ENCODE measurements around the gene SH2D3C.

SH2D3C gene

DNA sequence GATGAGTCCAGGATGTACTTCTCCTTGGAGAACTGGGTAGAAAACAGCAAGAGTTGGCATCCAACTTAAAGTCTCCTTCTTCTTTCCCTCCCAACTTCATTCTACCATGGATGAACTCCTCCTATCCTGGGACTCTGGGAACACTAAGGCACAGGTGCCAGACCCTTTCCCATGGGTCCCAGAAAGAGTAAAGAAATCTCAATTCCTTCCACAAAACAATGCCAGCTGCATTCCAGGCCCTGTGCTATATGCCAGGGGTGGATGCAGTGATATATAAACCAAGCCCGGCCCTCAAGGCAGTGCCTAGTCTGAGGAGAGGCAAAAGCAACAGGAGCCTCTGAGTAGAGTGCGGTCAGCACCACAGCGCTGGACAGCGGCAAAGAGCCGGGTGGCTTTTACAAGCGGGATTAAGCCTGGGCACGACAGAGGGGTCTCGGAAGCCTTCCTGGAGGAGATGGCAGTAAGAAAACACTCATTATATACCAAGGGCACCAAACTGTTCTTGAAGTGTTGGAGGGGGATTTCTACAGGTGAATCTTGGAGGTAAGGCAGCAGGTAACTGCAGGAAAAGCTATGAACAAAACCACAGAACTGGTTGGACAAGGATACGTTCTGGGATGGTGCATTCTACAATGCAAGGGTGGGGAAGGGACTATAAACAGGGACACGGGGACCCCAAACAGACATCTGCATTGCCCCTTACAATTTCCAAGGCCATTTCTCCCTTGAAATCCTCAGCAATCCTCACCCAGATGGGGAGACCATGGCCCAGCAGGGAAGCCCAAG is 27.0 kb downstream of the SH2D3C start:
- DNase-seq (no peak), ATAC-seq (no peak)
- Mint-ChIP-seq H3K27me3 (no peaks in the 10 kb centered on the region), H3K9me3 (no peaks in the 10 kb centered on the region), H3K27ac (peak overlapping the region in 1 of 2 donors; percentile 82), H3K4me3 (no peak overlapping the region), H3K4me1 (peaks cover 39% of the 10 kb centered on the region)

DNA sequence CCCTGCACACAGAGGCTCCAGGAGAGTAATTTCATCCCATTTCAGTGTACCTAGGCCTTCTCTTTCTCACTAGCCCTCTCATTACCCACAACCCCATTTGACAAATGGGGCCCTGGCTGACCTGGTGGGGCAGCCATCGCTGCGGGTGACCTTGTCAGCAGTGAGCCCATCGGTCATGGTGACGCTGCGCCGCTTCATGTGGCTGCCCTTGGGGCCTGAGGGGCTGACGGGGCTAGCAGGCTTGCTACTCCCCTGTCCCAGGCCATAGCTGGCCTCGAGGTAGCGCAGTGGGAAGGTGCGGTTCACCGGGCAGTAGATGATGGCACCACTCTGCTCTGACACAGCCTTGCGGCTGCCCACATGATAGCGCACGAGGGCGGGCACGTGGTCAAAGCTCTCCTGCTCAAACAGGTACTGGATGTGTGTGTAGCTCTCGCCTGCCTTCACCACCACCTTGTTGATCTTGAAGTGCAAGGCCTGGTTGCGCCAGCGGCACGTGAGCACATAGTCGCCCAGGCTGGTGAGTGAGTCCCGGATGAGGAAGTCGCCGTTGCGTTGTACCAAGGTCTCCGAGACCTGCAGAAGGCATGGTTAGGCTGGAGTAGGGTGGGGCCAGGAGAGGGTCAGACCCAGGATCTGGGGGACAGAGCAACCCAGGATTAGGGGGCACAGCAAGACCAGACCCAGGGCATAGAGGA is 29.2 kb downstream of the SH2D3C start:
- H3K4me1 Mint-ChIP-seq, result peaks cover 40% of the 10 kb centered on the region
- no peak for DNase-seq
- ATAC-seq, result no peak
- H3K27ac Mint-ChIP-seq, result no peak overlapping the region
- H3K27me3 Mint-ChIP-seq, result no peaks in the 10 kb centered on the region
- no peaks in the 10 kb centered on the region for H3K9me3 Mint-ChIP-seq
- H3K4me3 Mint-ChIP-seq, result no peak overlapping the region

DNA sequence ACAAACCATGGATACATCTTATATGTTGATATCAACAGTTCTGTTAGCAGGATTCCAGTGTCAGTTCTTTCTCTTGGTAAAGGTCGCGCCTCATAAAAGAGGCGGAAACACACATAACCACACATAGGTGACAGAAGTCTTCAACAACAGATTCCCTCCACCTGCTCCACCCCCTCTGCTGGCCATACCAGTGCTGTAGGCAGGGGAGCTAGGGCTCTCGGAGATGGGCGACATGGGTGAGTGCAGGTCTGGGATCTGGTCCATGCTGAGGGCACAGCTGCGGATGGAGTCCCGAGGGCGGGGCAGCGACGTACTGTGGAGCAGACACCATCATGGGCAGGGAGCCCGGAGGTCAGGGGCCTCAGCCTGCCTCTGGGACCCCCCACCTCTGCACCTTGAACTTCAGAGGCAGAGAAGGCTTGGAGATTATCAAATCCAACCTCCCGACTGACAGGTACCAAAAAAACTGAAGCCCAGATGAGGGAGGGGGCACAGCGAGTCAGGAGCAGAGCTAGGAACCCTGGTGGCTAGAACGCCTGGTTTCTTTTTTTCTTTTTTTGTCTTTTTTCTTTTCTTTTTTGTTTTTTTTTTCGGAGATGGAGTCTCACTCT is 31.4 kb downstream of the SH2D3C start:
- Mint-ChIP-seq H3K27me3 (no peaks in the 10 kb centered on the region), H3K4me3 (peak overlapping the region; percentile 29 to 71), H3K4me1 (peaks cover 35% of the 10 kb centered on the region), H3K9me3 (no peaks in the 10 kb centered on the region), H3K27ac (peak overlapping the region in 1 of 2 donors; percentile 42)
- ATAC-seq, result peak; percentile 71
- DNase-seq, result no peak

DNA sequence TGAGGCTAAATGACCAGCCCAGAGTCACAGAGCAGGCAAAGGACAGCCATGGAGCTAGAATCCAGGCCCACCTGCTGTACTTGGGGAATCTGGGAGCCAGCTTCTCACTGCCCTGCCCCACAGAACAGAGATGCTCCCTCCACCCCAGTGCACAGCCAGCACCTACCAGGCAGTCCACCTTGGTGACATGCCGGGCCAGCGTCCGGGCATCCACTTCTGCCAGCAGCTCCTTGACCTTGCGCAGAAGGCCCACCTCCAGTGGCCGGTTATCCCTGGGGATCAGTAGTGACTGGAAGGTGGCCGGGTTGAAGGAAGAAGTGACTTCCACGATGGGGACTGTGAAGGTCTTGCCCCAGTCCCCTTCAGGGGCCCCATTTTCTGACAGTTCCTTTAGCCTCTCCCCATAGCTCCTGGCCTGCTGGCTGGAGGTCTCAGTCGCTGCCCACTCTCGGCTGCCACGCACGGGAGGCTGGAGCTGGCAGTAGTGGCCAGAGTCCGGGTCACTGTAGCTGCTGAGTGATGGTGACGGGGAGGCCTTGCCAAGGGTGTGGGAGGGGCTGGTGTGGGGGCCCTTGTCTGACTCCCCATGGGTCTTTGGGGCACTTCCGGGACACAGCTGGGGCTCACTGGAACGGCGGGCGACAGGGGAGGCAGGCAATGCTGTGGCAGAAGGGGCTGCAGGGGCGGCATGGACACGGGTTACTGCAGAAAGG is 33.9 kb downstream of the SH2D3C start:
- Mint-ChIP-seq H3K9me3 (no peaks in the 10 kb centered on the region), H3K27ac (peak overlapping the region in 1 of 2 donors; percentile 58), H3K27me3 (no peaks in the 10 kb centered on the region), H3K4me3 (no peak overlapping the region), H3K4me1 (peaks cover 30% of the 10 kb centered on the region)
- ATAC-seq, result no peak
- DNase-seq, result no peak

DNA sequence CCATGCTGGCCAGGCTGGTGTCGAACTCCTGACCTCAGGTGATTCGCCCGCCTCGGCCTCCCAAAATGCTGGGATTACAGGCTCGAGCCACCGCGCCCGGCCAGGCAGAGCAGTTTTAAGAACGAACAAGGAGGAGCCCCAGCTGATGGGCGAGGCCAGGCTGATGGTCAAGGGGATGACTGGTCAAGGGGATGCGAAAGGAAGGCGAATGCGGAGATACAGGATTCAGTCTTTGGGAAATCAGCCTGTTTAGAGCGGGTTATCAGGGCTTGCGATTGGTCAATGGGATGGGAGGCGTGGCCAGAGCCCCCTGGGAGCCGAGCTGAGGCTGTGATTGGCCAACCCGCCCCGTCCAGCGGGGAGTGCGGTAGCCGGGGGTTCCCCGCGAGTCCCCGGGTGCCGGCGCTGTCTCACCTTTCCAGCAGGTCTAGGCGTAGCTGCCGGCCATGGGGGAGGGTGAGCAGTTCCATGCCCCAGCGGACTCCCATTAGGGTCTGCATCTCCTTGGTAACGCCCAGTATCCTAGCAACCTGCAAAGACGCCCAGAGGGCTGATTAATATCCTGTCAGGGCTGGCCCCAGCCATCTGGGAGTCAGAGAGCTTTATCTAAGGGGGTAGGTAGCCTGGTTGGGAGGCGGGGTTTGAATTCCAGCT is 35.9 kb downstream of the SH2D3C start:
- Mint-ChIP-seq H3K4me1 (peaks cover 11% of the 10 kb centered on the region), H3K4me3 (no peak overlapping the region)
- peak; percentile 28 for ATAC-seq

DNA sequence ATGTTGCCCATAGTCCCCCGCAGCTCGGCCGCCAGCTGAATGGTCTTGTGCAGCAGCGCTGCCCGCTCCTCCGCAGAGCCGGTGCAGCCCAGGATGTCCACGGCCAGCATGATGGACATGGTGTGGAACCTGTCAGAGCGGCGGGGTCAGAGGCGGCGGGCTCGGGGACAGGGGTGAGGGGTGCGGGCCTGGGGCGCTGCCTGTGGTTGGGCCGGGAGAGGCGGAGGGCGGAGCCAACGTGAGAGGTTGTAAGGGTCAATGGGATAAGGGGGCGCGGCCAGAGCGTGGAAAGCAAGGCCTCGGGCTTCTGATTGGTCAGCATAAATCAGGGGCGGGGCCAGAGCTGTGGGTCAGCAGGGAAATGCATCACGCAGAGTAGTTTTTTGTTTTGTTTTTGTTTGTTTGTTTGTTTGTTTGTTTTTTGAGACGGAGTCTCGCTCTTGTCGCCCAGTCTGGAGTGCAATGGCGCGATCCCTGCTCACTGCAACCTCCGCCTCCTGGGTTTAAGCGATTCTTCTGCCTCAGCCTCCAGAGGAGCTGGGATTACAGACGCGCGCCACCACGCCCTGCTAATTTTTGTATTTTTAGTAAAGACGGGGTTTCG is 36.5 kb downstream of the SH2D3C start:
- Mint-ChIP-seq H3K4me1 (peaks cover 5% of the 10 kb centered on the region), H3K27me3 (no peaks in the 10 kb centered on the region), H3K27ac (peak overlapping the region in 1 of 2 donors; percentile 94), H3K4me3 (no peak overlapping the region), H3K9me3 (no peaks in the 10 kb centered on the region)
- DNase-seq (no peak), ATAC-seq (no peak)

More for the DNA sequence above, 35.9 kb downstream of the SH2D3C start:
- peak overlapping the region in 1 of 2 donors; percentile 75 for H3K27ac Mint-ChIP-seq
- no peaks in the 10 kb centered on the region for H3K27me3 Mint-ChIP-seq
- DNase-seq, result no peak
- H3K9me3 Mint-ChIP-seq, result no peaks in the 10 kb centered on the region

DNA sequence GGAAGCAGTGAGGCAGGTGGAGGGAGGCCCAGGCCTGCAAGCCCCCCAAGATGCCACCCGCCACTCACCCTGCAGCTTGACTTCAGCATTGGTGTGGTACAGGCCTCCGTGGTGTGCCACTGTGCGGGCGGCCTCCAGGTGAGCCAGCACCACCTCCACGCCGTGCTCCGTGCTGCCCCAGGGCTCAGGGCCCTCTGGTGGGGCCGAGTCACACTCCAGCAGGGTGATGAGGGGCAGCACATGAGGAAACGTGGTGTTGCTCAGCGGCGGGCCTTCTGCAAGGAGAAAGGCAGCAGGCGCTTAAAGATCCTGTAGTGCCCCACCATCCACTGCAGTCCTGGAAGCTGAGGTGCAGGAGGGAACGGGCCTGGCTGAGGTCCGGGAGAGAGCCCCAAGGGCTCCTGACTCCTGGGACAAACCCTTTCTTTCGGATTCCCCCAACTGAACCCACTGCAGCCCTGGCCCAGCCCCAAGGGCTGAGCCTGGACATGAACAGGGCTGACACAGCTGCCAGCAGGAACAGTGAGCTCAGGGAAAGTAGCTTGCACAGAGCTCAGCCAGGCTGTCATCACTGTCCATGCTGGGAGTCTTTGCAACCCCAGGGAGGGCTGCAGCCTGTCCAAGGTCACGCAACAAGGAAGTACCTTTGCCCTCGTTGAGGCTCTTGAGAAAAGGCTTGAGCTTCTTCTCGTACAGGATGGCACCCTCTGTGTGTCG is 38.7 kb downstream of the SH2D3C start:
- no peak overlapping the region for H3K4me3 Mint-ChIP-seq
- ATAC-seq (no peak), DNase-seq (no peak)
- H3K4me1 Mint-ChIP-seq, result no peaks in the 10 kb centered on the region
- no peaks in the 10 kb centered on the region for H3K9me3 Mint-ChIP-seq
- no peaks in the 10 kb centered on the region for H3K27me3 Mint-ChIP-seq
- H3K27ac Mint-ChIP-seq, result no peak overlapping the region

DNA sequence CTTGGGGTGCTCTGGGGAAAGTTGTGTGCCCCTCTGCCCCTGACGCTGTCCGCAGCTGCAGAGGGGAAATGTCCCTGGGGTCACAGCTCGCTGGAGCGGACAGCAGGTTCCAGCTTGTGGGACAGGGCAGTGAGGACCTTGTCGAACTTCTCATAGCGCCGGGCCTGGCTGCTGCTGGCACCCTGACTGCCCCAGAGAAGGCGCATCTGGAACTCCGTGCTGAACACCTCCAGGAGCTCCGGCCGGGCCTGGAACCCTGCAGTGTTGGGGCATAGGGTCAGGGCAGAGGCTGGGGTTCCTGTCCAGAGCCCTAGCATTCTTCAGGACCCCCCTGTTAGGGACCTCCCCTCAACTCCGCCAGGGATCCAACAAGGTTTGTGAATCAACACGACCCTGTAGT is 39.8 kb downstream of the SH2D3C start:
- DNase-seq (no peak), ATAC-seq (no peak)
- no peak overlapping the region for H3K4me3 Mint-ChIP-seq
- H3K27ac Mint-ChIP-seq, result no peak overlapping the region
- peaks cover 8% of the 10 kb centered on the region for H3K4me1 Mint-ChIP-seq
- H3K9me3 Mint-ChIP-seq, result no peaks in the 10 kb centered on the region
- no peaks in the 10 kb centered on the region for H3K27me3 Mint-ChIP-seq

DNA sequence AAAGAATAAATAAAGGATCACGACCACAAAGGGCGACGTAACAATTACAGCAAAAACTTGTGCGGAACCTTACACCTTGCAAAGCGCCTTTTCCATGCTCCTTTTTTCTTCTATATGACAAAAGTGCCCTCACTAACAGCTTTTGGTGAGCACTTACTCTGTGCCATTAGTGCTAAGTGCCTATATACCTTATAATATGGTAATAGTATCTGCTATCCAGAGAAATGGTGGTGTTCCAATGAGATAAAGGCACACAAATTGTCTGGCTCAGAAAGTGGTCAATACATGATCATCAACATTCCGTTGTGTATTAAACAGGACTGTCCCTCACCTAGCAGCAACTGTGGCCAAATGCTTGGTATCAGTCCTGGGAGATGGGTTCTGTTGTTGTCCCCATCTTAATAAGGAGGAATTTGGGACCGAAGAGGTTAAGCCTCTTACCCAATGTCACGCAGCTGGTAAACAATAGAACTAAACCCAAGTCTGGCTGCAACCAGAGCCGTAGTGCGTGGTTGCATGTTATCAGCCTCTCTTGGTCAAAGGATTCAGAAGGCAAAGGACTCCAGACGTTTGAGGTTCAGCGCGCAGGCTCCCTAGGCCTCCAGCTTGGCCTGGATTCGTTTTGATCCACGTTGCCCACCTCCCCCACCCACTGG is 42.8 kb downstream of the SH2D3C start:
- Mint-ChIP-seq H3K9me3 (no peaks in the 10 kb centered on the region), H3K4me1 (peaks cover 11% of the 10 kb centered on the region), H3K4me3 (peak overlapping the region; percentile 76 to 85), H3K27me3 (no peaks in the 10 kb centered on the region), H3K27ac (peak overlapping the region; percentile 80 to 89)
- ATAC-seq, result no peak
- no peak for DNase-seq

DNA sequence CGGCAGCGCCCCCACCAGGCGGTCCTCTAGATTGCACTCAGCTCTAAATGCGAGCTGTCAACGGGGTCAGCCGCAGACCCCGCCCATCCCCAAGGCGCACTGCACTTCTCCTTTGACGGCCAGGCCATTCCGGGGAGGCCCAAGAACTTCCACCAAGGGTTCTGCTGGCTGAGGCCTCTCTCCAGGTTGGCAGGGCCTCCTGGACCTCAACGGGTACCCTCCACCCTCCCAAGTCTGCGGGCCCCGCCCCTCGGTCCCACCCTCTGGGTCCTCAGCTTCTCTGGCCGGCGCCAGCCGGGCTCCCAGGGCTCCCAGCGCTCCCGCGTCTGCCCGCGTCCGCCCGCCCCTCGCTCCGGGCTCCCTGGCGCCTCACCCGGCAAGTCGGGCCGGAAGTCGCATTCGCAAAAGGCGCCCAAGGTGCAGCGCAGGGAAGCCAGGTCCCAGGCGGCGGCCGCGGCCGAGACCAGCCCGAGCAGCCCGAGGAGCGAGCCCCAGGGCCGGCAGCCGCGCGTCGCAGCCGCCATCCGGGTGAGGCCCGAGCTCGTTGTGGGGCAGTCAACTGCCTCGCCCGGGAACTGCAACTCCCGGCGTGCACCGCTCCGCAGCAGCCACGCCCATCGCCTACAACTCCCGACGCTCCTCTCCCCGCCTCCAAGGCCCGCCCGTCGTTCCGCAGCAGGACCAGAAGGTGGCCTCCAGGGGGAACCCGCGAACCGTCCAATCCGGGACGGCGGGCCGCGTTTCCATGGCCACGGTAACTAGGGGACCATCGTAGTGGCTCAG is 43.5 kb downstream of the SH2D3C start, which contains the start of gene TOR2A:
TSS of gene TOR2A (minus strand) at position 548 of the 783 bp plus-strand sequence. CDS start at position 524, 24 bp downstream.
- Mint-ChIP-seq H3K9me3 (no peaks in the 10 kb centered on the region), H3K4me3 (peak within 1 kb of the TSS; percentile 76 to 85), H3K27me3 (no peaks in the 10 kb centered on the region), H3K27ac (peak within 1 kb of the TSS; percentile 80 to 89), H3K4me1 (peaks cover 11% of the 10 kb centered on the region)
- ATAC-seq (peak; percentile 92), DNase-seq (peak; percentile 97 to 98)

DNA sequence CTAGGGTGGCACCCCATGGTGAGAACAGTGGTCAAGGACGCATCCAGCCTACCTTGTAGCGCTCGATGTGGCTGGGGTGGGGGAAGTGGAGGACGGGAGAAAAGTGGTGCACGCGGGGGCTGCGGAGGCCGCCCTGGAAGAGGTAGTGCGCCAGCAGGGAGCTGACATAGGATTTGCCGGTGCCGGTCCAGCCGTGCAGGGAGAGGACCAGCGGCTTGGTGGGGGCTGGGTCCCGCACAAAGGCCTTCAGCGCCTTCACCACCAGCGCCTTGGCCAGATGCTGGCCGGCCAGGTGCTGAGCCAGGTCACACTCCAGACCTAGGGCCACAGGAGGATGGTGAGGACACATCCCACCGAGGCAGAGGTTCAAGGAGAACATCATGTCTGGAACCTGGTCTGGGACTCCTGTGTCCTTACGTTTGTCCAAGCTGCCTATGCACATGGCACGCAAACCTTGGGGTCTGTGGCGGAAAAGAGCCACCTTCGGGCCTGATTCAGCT is 44.2 kb downstream of the SH2D3C start:
- Mint-ChIP-seq H3K27ac (peak overlapping the region in 1 of 2 donors; percentile 83), H3K27me3 (no peaks in the 10 kb centered on the region), H3K4me3 (peak overlapping the region; percentile 76 to 85), H3K4me1 (peaks cover 11% of the 10 kb centered on the region), H3K9me3 (no peaks in the 10 kb centered on the region)
- DNase-seq (no peak), ATAC-seq (no peak)

DNA sequence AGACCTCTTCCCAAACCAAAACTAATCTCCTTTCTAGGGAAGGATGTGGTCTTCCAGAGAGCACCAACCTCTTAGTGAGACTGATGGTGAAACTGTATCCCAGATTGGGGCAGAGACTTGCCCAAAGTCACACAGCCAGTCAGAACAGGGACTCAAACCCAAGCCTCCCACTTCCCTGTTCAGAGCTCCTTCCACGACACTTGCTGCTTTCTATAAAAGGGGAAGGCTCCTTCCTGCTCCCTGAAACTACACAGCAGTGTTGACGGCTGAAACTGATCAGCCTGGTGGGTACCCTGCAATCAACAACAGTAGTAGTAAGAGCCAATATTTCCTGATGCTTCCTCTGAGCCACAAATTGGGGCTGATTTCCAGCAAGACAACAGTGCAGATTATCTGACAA is 44.9 kb downstream of the SH2D3C start:
- Mint-ChIP-seq H3K4me3 (peak overlapping the region; percentile 76 to 85), H3K9me3 (no peaks in the 10 kb centered on the region), H3K27ac (peak overlapping the region in 1 of 2 donors; percentile 34), H3K27me3 (no peaks in the 10 kb centered on the region), H3K4me1 (peaks cover 11% of the 10 kb centered on the region)
- no peak for ATAC-seq
- no peak for DNase-seq

DNA sequence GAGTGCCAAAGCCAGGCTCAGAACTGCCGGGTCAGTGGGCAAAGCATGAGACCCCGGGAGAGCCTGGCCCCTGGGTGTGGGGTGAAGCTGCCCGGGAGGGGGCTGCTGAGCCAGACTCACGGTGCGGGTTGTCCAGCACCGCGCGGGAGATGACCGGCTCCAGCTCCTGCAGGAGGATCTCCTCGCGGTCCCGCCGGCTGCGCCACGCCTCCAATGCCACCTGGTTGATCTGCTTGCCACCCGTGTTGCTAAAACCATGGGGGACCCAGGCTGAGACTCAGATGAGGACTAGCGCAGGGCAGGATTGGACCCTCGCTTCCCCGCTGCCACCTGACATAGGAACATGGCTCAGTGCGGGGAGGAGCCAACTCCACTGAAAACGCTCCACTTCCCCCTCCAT is 46.0 kb downstream of the SH2D3C start:
- no peak overlapping the region for H3K27ac Mint-ChIP-seq
- no peaks in the 10 kb centered on the region for H3K9me3 Mint-ChIP-seq
- no peak for ATAC-seq
- H3K27me3 Mint-ChIP-seq, result no peaks in the 10 kb centered on the region
- no peak overlapping the region for H3K4me3 Mint-ChIP-seq
- peaks cover 11% of the 10 kb centered on the region for H3K4me1 Mint-ChIP-seq
- DNase-seq, result no peak
